Measurements from ENCODE around the gene CXCL16.
"Not testable (repeated sequence)": the region's sequence is repeated elsewhere in the genome, so short reads cannot be mapped to it uniquely, and the experiment has no call there.

DNA sequence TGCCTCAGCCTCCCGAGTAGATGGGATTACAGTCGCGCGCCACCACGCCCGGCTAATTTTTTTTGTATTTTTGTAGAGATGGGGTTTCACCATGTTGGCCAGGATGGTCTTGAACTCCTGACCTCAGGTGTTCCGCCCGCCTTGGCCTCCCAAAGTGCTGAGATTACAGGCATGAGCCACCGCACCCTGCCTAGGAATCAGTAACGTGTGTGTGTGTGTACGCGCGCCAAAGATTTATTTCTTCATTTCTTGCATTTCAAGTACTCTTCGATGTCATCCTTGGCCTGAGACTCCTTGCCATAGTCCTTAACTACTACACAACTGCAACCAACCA lies 35.2 kb downstream of the CXCL16 start:
- not testable (repeated sequence) for TF ChIP-seq CTCF, POLR2A (IDR thresholded peaks at IDR 0.05)
